Putamen (tissue), 1 donor: ENCODE measurements around the gene STX8.

Experiments
- DNase-seq: peaks from one replicate; pipeline ENCODE4 v3.0.0-alpha.2; 2016; ENCODE audit warnings: low spot score

The STX8 gene

DNA sequence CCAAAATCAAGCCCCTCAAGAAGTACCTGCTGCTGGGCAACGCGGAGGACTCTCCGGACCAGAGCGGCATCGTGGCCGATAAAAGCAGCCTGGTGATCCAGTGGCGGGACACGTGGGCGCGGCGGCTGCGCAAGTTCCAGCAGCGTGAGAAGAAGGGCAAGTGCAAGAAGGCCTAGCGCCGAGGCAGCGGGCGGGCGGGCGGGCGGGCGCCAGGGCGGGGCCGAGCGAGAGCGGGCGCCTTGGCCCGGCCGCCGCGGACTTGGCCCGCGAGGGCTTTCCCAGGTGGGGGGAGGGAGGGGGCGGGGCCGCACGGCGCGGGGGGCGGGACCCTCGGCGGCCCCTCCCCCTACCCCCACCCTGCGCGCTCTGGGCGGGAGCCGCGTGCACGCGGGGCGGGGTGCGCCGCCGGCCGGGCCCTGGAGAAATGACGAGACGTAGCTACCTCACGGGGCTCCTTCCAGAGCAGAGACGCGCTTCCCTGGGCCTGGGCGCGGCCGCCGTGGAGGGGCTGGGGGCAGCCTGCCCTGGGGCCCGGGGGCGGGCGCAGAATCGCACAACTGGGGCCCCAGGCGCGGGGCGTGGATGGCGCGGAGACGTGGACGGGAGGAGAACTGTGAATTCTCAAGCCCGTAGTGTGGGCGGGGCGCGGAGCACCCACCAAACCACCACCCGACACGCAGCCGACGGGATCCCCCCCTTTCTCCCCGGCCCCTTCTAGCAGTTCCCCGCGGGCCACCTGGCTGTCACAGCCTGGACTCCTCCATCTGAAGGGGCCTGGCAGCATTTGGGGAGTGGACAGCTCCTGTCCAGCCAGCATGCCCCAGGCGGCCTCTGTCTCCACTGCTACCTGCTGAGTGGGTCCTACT, 335.6 kb downstream of the STX8 start:
- peak; percentile 45 for DNase-seq

GRCh38 chr17:9239246-9239792, 336.3 kb downstream of the STX8 start:
- DNase-seq = no peak

DNA sequence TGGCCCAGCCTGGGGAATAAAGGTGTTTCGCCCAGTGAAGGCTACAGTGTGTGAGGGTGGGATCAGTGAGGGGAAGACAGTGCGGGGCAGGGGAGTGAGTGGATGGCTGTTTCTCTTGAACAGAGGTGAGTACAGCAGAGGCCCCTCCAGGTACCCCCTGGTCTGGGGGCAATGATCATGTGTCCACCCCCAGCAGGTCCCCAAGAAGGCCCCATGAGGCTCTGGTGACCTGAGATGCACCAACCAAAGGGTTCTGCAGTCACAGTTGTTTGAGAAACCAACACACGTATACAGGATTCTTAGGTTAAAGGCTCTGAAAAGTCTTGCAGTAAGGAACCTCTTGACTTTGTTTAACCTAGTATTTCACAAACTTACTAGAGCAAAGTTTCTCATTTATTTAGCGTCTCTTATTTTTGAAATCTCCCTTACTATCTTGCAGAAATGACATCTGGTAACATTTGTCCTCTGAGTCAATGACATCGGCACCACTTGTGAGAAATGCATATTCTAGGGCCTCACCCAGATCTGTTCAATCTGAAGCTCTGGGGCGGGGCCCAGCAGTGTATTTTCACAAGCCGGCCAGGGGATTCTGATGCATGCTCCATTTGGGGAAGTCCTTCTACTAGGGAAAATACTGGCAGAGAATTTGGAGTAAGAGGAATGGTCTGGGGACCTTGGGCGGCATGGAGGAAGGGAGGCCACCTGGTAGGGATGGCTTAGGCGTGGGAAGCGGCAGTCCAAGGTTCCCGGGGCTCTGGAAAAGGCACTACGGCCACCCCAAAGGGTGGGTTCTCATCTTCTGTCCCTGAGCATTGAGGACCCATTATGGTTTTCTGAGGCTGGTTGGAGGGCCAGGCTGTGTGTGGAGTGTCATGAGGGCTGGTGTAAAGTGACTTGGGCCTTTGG, 337.0 kb downstream of the STX8 start:
- DNase-seq = no peak

- no peak for DNase-seq
Measured at GRCh38 chr17:9237661-9238301, 337.8 kb downstream of the STX8 start.

GRCh38 chr17:9237053-9237410, 338.6 kb downstream of the STX8 start:
- DNase-seq = no peak

GRCh38 chr17:9236286-9237052, 339.2 kb downstream of the STX8 start:
- DNase-seq = no peak

GRCh38 chr17:9235346-9235745, 340.3 kb downstream of the STX8 start:
- no peak for DNase-seq

GRCh38 chr17:9234389-9234945, 341.2 kb downstream of the STX8 start:
- no peak for DNase-seq

DNA sequence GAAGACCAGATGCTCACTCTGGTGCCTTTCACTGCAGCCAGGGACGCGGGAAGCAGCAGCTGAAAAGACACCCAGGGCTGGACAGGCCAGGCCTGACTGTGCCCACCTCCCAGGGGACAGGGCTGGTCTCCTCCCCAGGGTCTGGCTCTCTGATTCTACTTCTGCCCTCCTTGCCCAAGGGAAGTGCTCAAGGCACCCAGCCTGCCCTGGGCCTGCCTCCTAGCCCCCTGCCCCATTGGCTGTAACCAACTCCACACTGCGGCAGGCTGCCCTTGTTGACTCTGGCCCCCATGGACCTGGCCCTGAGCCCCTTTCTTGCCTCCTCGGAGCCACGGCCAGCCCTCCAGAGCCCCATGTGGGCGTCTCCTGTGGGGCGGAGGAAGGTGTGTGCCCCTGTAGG, 341.9 kb downstream of the STX8 start:
- no peak for DNase-seq

- DNase-seq = no peak
Measured at GRCh38 chr17:9233271-9233599, 342.4 kb downstream of the STX8 start.

GRCh38 chr17:9232591-9233270, 342.9 kb downstream of the STX8 start:
- DNase-seq = no peak

DNA sequence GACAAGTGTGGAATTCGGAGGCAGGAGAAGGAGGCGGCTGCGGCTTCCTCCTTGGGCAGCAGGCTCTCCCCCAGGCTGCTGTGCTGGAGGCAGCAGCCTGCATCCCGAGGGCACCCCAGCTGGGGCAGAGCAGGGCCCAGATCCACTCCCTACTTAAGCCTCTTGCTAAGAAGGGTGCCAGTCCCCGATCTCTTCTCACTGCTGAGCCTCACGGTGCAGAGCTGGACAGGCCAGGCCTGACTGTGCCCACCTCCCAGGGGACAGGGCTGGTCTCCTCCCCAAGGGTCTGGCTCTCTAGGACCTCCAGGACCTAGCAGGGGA, 343.5 kb downstream of the STX8 start:
- DNase-seq = no peak

GRCh38 chr17:9231449-9232154, 344.0 kb downstream of the STX8 start:
- no peak for DNase-seq

DNA sequence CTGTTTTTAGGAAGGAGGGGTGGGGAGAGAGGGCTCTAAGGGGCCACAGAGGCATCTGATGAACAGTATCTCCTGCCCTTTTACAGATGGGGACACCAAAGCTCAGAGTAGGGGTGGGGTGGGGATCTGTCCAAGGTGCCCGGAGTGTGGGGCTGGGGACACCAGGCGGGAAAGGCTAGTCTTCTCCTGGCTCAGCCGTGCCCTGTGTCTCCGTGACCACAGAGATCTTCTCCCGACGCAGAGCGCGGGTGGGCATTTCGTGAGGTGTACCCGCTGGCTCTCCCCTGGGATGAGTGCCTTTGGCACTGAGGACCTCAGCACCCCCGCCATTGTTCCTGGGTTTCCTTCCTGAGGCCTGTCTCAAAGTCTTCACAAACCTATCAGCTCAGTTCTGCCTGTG, 344.8 kb downstream of the STX8 start:
- DNase-seq = no peak

DNA sequence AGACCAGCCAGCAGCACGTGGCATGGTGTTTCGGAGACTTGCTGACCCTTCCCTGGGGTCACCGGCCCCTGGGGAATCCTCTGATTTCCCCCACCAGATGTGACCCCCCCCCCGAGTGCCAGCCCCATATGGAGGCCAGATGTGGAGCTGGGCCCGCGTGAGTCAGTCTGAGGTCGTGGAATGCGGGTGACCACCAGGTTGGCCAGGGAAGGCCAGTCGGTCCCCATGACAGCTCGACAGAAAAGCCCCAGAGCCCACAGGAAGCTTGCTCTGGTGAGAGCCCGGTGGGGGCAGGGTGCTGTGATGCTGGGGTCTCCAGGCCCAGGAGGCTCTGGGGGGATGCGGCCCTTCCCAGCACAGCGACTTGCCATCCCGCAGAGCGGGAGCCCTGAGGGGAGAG, 345.3 kb downstream of the STX8 start:
- no peak for DNase-seq

DNA sequence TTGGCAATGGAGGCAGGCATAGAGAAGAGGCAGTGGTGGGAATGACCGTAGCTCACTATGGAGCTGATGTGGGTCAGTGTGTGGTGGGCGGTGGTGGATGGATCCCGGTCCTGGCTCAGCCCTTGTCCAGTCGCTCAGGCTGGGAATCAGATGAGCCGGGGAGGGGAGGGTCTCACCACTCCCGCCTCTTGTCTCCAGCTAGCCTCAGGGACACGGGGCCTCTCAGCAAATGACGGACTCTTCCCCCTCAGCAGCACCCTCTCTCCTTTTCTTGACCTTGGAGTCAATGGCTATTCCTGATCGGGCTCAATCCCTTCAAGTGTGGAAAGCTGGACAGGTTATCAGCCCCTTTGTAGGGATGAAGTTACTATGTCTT, 345.8 kb downstream of the STX8 start:
- DNase-seq = no peak

- DNase-seq = no peak
Measured at GRCh38 chr17:9229160-9229825, 346.3 kb downstream of the STX8 start.

DNA sequence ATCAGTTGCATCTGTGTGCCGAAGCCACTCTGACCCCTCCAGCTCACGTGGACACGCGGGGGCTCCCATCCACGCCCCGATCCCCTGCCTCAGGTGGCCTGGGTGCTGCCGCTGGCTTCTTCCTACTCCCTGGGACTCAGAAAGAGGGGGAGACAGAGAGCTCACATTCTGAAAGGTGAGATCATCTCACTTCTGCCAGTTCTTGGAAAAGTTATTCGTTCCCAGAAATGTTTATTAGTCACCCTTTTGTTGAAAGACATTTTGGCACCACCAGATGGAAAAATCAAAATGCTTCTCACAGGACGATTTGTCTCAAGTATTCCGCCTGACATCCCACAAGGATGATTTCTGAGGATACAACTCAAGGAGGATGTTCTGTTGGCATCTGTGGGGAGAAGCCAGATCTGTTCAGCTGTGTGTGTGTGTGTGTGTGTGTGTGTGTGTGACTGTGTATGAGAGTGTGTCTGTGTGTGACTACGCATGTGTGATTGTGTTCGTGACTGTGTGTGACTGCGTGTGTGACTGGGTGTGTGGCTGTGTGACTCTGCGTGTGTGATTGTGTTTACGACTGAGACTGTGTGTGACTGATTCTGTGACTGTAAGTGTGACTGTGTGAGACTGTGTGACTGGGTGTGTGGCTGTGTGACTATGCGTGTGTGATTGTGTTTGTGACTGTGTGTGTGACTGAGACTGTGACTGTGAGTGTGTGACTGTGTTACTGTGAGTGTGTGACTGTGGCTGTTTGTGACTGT, 347.0 kb downstream of the STX8 start:
- no peak for DNase-seq

DNA sequence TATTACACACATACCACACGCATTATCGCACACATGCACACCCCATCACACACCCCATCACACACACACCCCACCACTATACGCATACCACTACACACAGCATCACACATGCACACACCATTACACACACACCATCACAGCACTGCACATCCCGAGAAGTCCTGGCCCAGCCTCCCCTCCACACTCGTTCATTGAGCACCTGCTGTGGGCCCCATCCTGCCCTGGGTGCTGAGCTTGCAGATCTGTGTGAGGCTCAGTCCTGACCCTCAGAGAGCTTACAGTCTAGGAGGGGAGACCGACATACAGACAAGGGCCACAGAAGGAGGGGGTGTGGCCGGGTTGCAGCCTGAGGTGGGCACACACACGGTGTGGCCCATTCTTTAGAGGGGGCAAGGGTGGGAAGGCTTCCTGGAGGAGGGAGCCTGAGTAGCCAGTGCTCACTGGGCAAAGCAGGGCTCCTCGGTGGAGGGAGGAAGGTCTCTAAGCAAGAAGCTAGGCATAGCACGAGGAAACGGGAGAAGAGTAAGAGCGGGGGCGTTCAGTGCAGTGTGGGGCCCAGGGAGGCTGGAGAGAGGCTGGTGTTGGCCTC, 347.7 kb downstream of the STX8 start:
- DNase-seq = no peak
